ENCODE measurements around the gene PIGA. TPM values are rescaled to one million over a fixed set of nuclear protein-coding genes. Genes with fewer than 3 reads are reported as not detected.

Gene PIGA
- total RNA-seq, 4 donors from 2014 or later = 12.1 to 27.2 (median 15.4) TPM

DNA sequence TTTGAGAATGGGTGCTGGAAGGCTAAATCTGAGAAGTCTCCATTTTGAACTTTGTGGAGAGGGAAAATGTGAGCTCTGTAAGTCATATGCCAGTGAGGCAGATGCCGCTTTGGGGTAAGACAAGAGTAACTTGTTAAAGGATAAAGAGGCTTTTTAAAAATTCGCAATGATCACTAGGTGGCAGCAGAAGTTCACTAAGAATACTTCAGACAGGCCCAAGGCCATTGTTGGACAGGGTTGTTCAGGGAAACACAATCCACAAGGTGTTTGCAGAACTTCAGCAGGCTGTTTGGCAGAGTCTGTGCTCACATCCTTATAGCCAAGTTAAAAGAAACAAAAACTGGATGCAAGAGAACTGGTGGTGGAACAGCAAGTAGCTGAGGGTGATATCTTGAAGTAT, 13.7 kb upstream of the PIGA start:
- Histone ChIP-seq H3K27ac (no peak overlapping the region), H3K9me3 (no peaks in the 10 kb centered on the region), H3K4me1 (no peaks in the 10 kb centered on the region), H3K36me3 (no peaks in the 10 kb centered on the region), H3K27me3 (no peaks in the 10 kb centered on the region), H3K4me3 (replicated peaks in 1 of 3) (no peak overlapping the region)
- DNase-seq = peak; percentile 27 to 33
- 11 to 25% methylated on average over 2 of the region's 2 CpGs for WGBS, 2 donors
- TF ChIP-seq, protein P1, sequence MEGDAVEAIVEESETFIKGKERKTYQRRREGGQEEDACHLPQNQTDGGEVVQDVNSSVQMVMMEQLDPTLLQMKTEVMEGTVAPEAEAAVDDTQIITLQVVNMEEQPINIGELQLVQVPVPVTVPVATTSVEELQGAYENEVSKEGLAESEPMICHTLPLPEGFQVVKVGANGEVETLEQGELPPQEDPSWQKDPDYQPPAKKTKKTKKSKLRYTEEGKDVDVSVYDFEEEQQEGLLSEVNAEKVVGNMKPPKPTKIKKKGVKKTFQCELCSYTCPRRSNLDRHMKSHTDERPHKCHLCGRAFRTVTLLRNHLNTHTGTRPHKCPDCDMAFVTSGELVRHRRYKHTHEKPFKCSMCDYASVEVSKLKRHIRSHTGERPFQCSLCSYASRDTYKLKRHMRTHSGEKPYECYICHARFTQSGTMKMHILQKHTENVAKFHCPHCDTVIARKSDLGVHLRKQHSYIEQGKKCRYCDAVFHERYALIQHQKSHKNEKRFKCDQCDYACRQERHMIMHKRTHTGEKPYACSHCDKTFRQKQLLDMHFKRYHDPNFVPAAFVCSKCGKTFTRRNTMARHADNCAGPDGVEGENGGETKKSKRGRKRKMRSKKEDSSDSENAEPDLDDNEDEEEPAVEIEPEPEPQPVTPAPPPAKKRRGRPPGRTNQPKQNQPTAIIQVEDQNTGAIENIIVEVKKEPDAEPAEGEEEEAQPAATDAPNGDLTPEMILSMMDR (IDR thresholded peaks at IDR 0.05) = peak; percentile 12 to 49 (median 38)
- TF ChIP-seq POLR2A (IDR thresholded peaks at IDR 0.05) = no peak
- intact Hi-C loops (cut with DNase I) = loop anchor here (10.0 kb wide), 1 partner anchor 116 kb away; no protein-coding TSS in a partner anchor

- Histone ChIP-seq H3K4me1 (no peaks in the 10 kb centered on the region), H3K9me3 (no peaks in the 10 kb centered on the region), H3K36me3 (no peaks in the 10 kb centered on the region), H3K27me3 (no peaks in the 10 kb centered on the region), H3K27ac (no peak overlapping the region), H3K4me3 (replicated peaks in 1 of 3) (no peak overlapping the region)
- WGBS, 2 donors = 83 to 85% methylated on average over 3 of the region's 3 CpGs
- DNase-seq = no peak
- TF ChIP-seq, protein P1 (IDR thresholded peaks at IDR 0.05) = no peak
- no peak for TF ChIP-seq POLR2A (IDR thresholded peaks at IDR 0.05)
- intact Hi-C loops (cut with DNase I) = loop anchor here (10.0 kb wide), 1 partner anchor 119 kb away; no protein-coding TSS in a partner anchor
These were observed 10.7 kb upstream of the PIGA start for GRCh38 chrX:15345976-15346375.

DNA sequence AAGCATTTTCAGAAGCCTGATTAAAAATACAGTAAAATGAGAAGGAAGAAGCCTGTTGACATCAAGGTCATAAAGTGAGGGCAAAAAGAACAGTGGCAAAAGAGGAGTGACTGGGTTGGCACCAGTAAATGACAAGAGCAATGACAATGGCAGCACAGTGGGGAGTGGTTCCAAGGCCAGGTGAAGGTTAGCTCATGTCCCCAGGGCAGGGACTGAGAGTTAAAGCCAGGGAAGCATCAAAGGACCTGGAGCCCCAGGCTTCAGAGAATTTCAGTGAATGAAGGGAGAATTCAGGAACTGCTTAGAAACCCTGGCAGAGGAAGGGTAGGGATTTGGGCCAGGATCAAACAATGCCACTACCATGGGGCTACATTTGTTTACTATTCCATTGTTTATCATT, 8.8 kb upstream of the PIGA start:
- no peaks in the 10 kb centered on the region for H3K4me1 ChIP-seq
- no peak for DNase-seq
- no peaks in the 10 kb centered on the region for H3K36me3 ChIP-seq
- no peaks in the 10 kb centered on the region for H3K9me3 ChIP-seq
- no peaks in the 10 kb centered on the region for H3K27me3 ChIP-seq
- intact Hi-C loops (cut with DNase I) = loop anchor here (10.0 kb wide), 1 partner anchor 121 kb away; no protein-coding TSS in a partner anchor
- no peak overlapping the region for H3K4me3 ChIP-seq (replicated peaks in 1 of 3)
- no peak overlapping the region for H3K27ac ChIP-seq
- TF ChIP-seq, protein P1 (IDR thresholded peaks at IDR 0.05) = no peak
- TF ChIP-seq POLR2A (IDR thresholded peaks at IDR 0.05) = no peak

DNA sequence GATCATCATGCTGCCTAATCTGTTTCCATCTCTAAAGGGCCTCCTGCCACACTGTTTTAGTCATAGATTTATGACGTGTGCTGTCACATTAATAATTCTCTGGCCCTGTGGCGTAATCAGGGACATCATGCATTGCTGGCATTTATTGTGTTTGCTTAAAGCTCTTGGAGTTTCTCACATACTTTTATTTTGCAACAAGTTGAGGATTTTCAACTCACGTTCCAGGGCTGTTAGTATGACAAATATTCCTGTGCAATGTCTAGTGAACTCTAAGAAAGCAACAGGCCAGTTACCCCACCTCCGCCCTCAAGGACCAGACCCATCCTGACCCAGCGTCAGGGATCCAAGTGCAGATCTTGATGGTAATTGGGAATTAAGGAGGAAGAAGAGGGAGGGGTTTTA, 7.8 kb upstream of the PIGA start:
- 72 to 80% methylated on average over 4 to 5 of the region's 5 CpGs for WGBS, 2 donors
- TF ChIP-seq, protein P1 (IDR thresholded peaks at IDR 0.05) = no peak
- no peak for TF ChIP-seq POLR2A (IDR thresholded peaks at IDR 0.05)
- no peaks in the 10 kb centered on the region for H3K4me1 ChIP-seq
- H3K27me3 ChIP-seq = no peaks in the 10 kb centered on the region
- H3K9me3 ChIP-seq = no peaks in the 10 kb centered on the region
- DNase-seq = no peak
- no peak overlapping the region for H3K4me3 ChIP-seq (replicated peaks in 1 of 3)
- no peak overlapping the region for H3K27ac ChIP-seq
- intact Hi-C loops (cut with DNase I) = loop anchor here (10.0 kb wide), 1 partner anchor 122 kb away; no protein-coding TSS in a partner anchor
- H3K36me3 ChIP-seq = no peaks in the 10 kb centered on the region

DNA sequence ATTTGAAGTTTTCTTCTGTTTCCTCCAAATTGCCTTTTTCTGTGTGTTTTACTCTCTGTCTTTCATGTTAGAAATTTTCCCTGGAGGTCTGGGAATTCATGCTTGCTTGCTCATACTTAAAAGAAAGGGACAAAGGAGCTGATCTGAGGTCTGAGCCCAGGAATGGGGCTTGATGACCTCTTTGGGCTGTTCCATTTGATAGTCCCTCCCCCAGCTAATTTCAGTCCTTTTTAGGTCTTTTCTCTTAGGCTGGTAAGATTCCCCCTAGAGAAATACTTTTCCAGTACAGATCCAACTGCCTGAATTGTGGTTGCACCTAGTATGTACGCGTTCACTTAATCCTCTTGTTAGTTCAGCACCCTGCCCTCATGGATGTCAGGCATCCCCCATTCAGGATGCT, 5.5 kb upstream of the PIGA start:
- Histone ChIP-seq H3K27me3 (no peaks in the 10 kb centered on the region), H3K9me3 (no peaks in the 10 kb centered on the region), H3K36me3 (no peaks in the 10 kb centered on the region), H3K4me1 (no peaks in the 10 kb centered on the region), H3K4me3 (replicated peaks in 1 of 3) (no peak overlapping the region), H3K27ac (no peak overlapping the region)
- intact Hi-C loops (cut with DNase I) = loop anchor here (10.0 kb wide), 1 partner anchor 124 kb away; no protein-coding TSS in a partner anchor
- DNase-seq = no peak
- WGBS, 2 donors = 85 to 90% methylated on average over 2 of the region's 2 CpGs
- TF ChIP-seq POLR2A (IDR thresholded peaks at IDR 0.05) = no peak
- TF ChIP-seq, protein P1 (IDR thresholded peaks at IDR 0.05) = no peak
